ENCODE data around the gene RNF167.

Gene RNF167

DNA sequence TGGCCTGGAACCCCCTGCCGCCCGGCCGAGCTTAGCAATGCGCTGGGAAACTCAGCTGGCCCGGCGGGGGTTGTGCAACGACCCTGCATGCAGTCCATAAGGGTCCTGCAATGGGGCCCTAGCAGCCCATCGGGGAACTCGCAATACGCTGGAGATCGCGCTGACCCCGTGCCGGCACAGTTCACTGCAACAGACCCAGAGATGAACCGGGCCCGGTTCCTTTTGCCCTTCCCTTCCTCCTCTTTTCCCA lies 597 bp upstream of the RNF167 start:
- no peak for DNase-seq (ENCODE audit: low read depth in 2 of 2)
- peak overlapping the region; percentile 87 to 97 for H3K4me3 ChIP-seq (replicated peaks in 1 of 2; ENCODE audit: low read depth in 2 of 2, low read length in 2 of 2)
- no peak for TF ChIP-seq CTCF (IDR thresholded peaks at IDR 0.05; ENCODE audit: low read depth, low read length)

- no peak for TF ChIP-seq CTCF (IDR thresholded peaks at IDR 0.05; ENCODE audit: low read depth, low read length)
- DNase-seq (ENCODE audit: low read depth in 2 of 2), result no peak
- peak overlapping the region; percentile 87 to 97 for H3K4me3 ChIP-seq (replicated peaks in 1 of 2; ENCODE audit: low read depth in 2 of 2, low read length in 2 of 2)
Measured at GRCh38 chr17:4940555-4941318, 669 bp downstream of the RNF167 start.

DNA sequence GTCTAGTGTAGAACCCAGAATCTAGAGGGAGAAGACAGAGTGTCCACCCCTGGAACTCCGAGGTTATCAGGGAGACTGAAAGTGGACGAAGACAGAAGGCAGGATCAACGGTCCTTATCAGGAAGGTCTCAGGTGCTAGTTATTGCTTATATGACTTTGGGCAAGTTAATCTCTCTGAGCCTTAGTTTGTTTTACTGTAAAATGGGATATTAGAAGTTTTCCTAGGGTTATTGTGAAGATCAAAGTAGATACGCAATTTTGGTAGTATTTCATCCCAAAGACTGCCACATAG lies 1.2 kb downstream of the RNF167 start:
- no peak for TF ChIP-seq CTCF (IDR thresholded peaks at IDR 0.05; ENCODE audit: low read depth, low read length)
- peak overlapping the region; percentile 87 to 97 for H3K4me3 ChIP-seq (replicated peaks in 1 of 2; ENCODE audit: low read depth in 2 of 2, low read length in 2 of 2)
- DNase-seq (ENCODE audit: low read depth in 2 of 2), result no peak

GRCh38 chr17:4942760-4943508 lies 2.9 kb downstream of the RNF167 start:
- no peak overlapping the region for H3K4me3 ChIP-seq (replicated peaks in 1 of 2; ENCODE audit: low read depth in 2 of 2, low read length in 2 of 2)
- peak in 1 of 2 donors; percentile 26 for DNase-seq (ENCODE audit: low read depth in 2 of 2)
- TF ChIP-seq CTCF (IDR thresholded peaks at IDR 0.05; ENCODE audit: low read depth, low read length), result no peak

- no peak for TF ChIP-seq CTCF (IDR thresholded peaks at IDR 0.05; ENCODE audit: low read depth, low read length)
- H3K4me3 ChIP-seq (replicated peaks in 1 of 2; ENCODE audit: low read depth in 2 of 2, low read length in 2 of 2), result no peak overlapping the region
- DNase-seq (ENCODE audit: low read depth in 2 of 2), result no peak
Measured at GRCh38 chr17:4944163-4944553, 4.1 kb downstream of the RNF167 start.

- no peak for TF ChIP-seq CTCF (IDR thresholded peaks at IDR 0.05; ENCODE audit: low read depth, low read length)
- no peak for DNase-seq (ENCODE audit: low read depth in 2 of 2)
- no peak overlapping the region for H3K4me3 ChIP-seq (replicated peaks in 1 of 2; ENCODE audit: low read depth in 2 of 2, low read length in 2 of 2)
Measured at GRCh38 chr17:4944554-4945175, 4.6 kb downstream of the RNF167 start.
